ENCODE data around the gene PI3.

DNA sequence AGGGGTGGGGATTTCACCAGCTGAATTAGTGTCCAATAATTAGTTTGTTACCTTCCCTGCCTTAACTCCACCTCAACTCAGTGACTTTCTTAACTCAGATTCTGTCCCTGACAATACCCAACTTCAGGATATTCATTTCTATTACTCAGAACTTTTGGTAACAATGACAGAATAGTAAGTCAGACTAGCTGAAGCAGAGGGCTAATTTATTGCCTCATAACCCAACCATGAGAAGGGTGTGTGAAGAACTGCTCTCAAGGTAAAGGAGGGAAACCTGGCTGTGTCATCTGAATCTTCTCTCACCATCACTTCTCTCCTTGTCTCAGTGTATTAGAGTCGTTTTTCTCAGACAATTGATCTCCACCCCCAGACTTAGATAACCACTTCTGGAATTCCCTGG lies 1.2 kb upstream of the PI3 start:
- TF ChIP-seq POLR2A (IDR thresholded peaks at IDR 0.05), result no peak
- no peak for TF ChIP-seq CTCF (IDR thresholded peaks at IDR 0.05)
